ENCODE results near the gene EHMT1.

DNA sequence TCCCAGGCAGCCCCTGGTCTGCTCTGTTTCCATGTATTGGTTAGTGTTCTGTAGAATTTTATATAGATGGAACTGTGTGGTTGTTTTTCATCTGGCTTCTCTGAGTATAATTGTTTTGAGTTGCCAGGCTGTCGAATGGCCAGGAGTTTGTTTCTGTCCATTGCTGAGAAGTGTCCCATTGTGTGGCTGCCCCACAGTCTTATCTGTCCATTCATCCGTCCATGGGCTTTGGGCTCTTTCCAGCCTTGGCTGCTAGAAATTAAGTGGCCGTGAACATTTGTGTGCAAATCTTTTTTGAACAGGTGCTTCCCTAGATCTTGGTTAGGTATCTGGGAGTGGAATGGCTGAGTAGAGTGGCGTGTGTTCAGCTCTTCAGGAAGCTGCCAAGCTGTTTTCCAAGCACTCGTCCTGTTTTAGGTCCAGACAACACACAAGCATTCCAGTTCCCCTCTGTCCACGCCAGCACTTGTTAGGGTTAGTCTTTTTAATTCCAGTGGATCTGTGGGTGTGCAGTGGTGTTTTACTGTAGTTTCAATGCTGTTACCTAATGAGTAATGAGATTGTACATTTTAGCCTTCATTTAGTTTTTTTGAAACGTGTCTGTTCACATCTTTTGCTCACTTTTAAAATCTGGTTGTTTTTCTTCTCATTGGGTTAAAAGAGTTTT, 136.6 kb downstream of the EHMT1 start:
- TF ChIP-seq GABPA (IDR thresholded peaks at IDR 0.05; ENCODE audit: low read depth) = no peak
- TF ChIP-seq CTCF (IDR thresholded peaks at IDR 0.05; ENCODE audit: insufficient read depth, low read length) = no peak
- TF ChIP-seq POLR2AphosphoS5 (IDR thresholded peaks at IDR 0.05; ENCODE audit: low read depth) = no peak
- no peak for TF ChIP-seq REST (IDR thresholded peaks at IDR 0.05; ENCODE audit: insufficient replicate concordance, low read depth)
- no peak for TF ChIP-seq SPI1 (IDR thresholded peaks at IDR 0.05; ENCODE audit: borderline replicate concordance, low read depth)
